Brain microvascular endothelial cell (primary cell): Measurements from ENCODE around the gene C4BPB.

ENCODE experiments used
- DNase-seq: peaks from one replicate; pipeline ENCODE4 v3.0.0-alpha.2; 2020
- H3K27ac ChIP-seq: fragments of 250-450 bp; sonication (Bioruptor Pico); 2 replicates; pipeline ENCODE4 v1.5.1; 2020; ENCODE audit warnings: mild to moderate bottlenecking, moderate library complexity
- H3K27me3 ChIP-seq: fragments of 250-450 bp; sonication (Bioruptor Pico); replicated peaks from 2 replicates; pipeline ENCODE4 v1.5.1; 2020; ENCODE audit warnings: mild to moderate bottlenecking
- H3K36me3 ChIP-seq: fragments of 250-450 bp; sonication (Bioruptor Pico); replicated peaks from 2 replicates; pipeline ENCODE4 v1.5.1; 2020; ENCODE audit warnings: mild to moderate bottlenecking
- H3K4me3 ChIP-seq: 2 replicates; pipeline ENCODE4 v1.5.1; 2011; ENCODE audit warnings: low read depth, mild to moderate bottlenecking, control low read depth, low read length, moderate library complexity
- in situ Hi-C: cut with HindIII; loops from 2 replicates; pipeline ENCODE4 v1.10.0; 2017; ENCODE audit warnings: low sequenced_read_pairs, low pct_ligation_motif_present
- TF ChIP-seq, protein P1 (sequence below): IDR thresholded peaks from 2 replicates; pipeline ENCODE4 v1.5.1; 2011; ENCODE audit warnings: low read depth, mild to moderate bottlenecking, moderate library complexity, low read length, control low read depth, inconsistent platforms; ENCODE audit errors: missing control alignments

Gene C4BPB

GRCh38 chr1:207071426-207071825, 17.2 kb upstream of the C4BPB start:
- in situ Hi-C loops, result no loop called here
- no peak for DNase-seq
- Histone ChIP-seq H3K4me3 (no peak overlapping the region), H3K27me3 (no peaks in the 10 kb centered on the region), H3K36me3 (no peaks in the 10 kb centered on the region), H3K27ac (no peak overlapping the region)
- TF ChIP-seq, protein P1, sequence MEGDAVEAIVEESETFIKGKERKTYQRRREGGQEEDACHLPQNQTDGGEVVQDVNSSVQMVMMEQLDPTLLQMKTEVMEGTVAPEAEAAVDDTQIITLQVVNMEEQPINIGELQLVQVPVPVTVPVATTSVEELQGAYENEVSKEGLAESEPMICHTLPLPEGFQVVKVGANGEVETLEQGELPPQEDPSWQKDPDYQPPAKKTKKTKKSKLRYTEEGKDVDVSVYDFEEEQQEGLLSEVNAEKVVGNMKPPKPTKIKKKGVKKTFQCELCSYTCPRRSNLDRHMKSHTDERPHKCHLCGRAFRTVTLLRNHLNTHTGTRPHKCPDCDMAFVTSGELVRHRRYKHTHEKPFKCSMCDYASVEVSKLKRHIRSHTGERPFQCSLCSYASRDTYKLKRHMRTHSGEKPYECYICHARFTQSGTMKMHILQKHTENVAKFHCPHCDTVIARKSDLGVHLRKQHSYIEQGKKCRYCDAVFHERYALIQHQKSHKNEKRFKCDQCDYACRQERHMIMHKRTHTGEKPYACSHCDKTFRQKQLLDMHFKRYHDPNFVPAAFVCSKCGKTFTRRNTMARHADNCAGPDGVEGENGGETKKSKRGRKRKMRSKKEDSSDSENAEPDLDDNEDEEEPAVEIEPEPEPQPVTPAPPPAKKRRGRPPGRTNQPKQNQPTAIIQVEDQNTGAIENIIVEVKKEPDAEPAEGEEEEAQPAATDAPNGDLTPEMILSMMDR, result no peak

- in situ Hi-C loops, result no loop called here
Measured at GRCh38 chr1:207072233-207072632, 16.4 kb upstream of the C4BPB start.

GRCh38 chr1:207073906-207074820, 14.5 kb upstream of the C4BPB start:
- in situ Hi-C loops, result no loop called here
- H3K27ac ChIP-seq, result no peak overlapping the region
- H3K27me3 ChIP-seq, result no peaks in the 10 kb centered on the region
- no peak for DNase-seq
- TF ChIP-seq, protein P1, result no peak
- no peaks in the 10 kb centered on the region for H3K36me3 ChIP-seq
- H3K4me3 ChIP-seq, result no peak overlapping the region

More at GRCh38 chr1:207072233-207072632, 16.4 kb upstream of the C4BPB start:
- DNase-seq, result no peak
- H3K36me3 ChIP-seq, result no peaks in the 10 kb centered on the region
- TF ChIP-seq, protein P1, result no peak
- H3K4me3 ChIP-seq, result no peak overlapping the region
- no peak overlapping the region for H3K27ac ChIP-seq
- no peaks in the 10 kb centered on the region for H3K27me3 ChIP-seq

- Histone ChIP-seq H3K27me3 (no peaks in the 10 kb centered on the region), H3K27ac (no peak overlapping the region), H3K4me3 (no peak overlapping the region), H3K36me3 (no peaks in the 10 kb centered on the region)
- DNase-seq, result no peak
- in situ Hi-C loops, result loop anchor here (25.0 kb wide), 1 partner anchor 336 kb away; no protein-coding TSS in a partner anchor
- TF ChIP-seq, protein P1, result no peak
Measured at GRCh38 chr1:207076181-207076955, 12.3 kb upstream of the C4BPB start.

- Histone ChIP-seq H3K27me3 (no peaks in the 10 kb centered on the region), H3K36me3 (no peaks in the 10 kb centered on the region), H3K27ac (no peak overlapping the region), H3K4me3 (no peak overlapping the region)
- no peak for DNase-seq
- in situ Hi-C loops, result loop anchor here (25.0 kb wide), 1 partner anchor 335 kb away; no protein-coding TSS in a partner anchor
- TF ChIP-seq, protein P1, result no peak
Measured at GRCh38 chr1:207077012-207077411, 11.6 kb upstream of the C4BPB start.
